Esophagus muscularis mucosa (tissue), 4 donors: ENCODE measurements around the gene ABI3BP. TPM values are rescaled to one million over a fixed set of nuclear protein-coding genes. Genes with fewer than 3 reads are reported as not detected.

Experiments used
- DNase-seq: peaks from one replicate; pipeline ENCODE4 v3.0.0-alpha.2; 2017; ENCODE audit errors: extremely low spot score
- H3K27ac ChIP-seq, 4 donors: fragments of 200-600 bp; sonication (generic); replicated peaks in 1 of 4; 1 replicate in 3 of 4; 2 replicates in 1 of 4; pipeline ENCODE4 v1.5.1; 2016 to 2019; ENCODE audit warnings: mild to moderate bottlenecking in 1 of 4
- H3K27me3 ChIP-seq, 4 donors: fragments of 200-600 bp; sonication (generic); one replicate each; pipeline versions ENCODE4 v1.5.1 to v1.6.0; 2016 to 2019
- H3K36me3 ChIP-seq, 4 donors: fragments of 200-600 bp; sonication (generic); one replicate each; pipeline ENCODE4 v1.5.1; 2016 to 2019
- H3K4me1 ChIP-seq, 4 donors: fragments of 200-600 bp; sonication (generic); one replicate each; pipeline ENCODE4 v1.5.1; 2016 to 2019
- H3K4me3 ChIP-seq, 4 donors: fragments of 200-600 bp; sonication (generic); 1 replicate in 2 of 4; 2 replicates in 2 of 4; pipeline ENCODE4 v1.5.1; 2016 to 2019; ENCODE audit warnings: mild to moderate bottlenecking in 4 of 4, moderate library complexity in 1 of 4
- H3K9me3 ChIP-seq, 4 donors: fragments of 200-600 bp; sonication (generic); 1 replicate in 3 of 4; 2 replicates in 1 of 4; pipeline ENCODE4 v1.5.1; 2016 to 2019
- EP300 ChIP-seq: sonication (generic); formaldehyde crosslinking; IDR thresholded peaks from one replicate; pipeline ENCODE4 v1.6.1; 2017; ENCODE audit warnings: antibody characterized with exemption
- POLR2A ChIP-seq: fragments of 450-650 bp; IDR thresholded peaks from one replicate; pipeline ENCODE4 v1.6.1; 2017; ENCODE audit warnings: antibody characterized with exemption, moderate library complexity, mild to moderate bottlenecking, low read depth
- POLR2AphosphoS5 ChIP-seq, 2 donors: sonication (generic); formaldehyde crosslinking; IDR thresholded peaks; one replicate each; pipeline ENCODE4 v1.6.1; 2017; ENCODE audit warnings: antibody characterized with exemption in 2 of 2
- WGBS: methylation state at CpG from one replicate; pipeline ENCODE4 v1.1.5; 2018; 5-methylcytosine and 5-hydroxymethylcytosine counted together
- intact Hi-C: fragments of 100-400 bp; cut with DNase I; formaldehyde crosslinking; loops from one replicate; pipeline ENCODE4 v1.15.1; 2023
- total RNA-seq, 4 donors: library from RNA; depleted of rRNA; stranded (reverse); fragments of >200 nt; gene quantifications; one replicate each; pipeline versions ENCODE4 v1.1.0 to v1.2.1, GENCODE V29; 2016
- TF ChIP-seq, protein P1 (sequence below), 3 experiments: fragments of 200-600 bp in 2 of 3; fragments of 450-650 bp in 1 of 3; sonication (generic) in 2 of 3; IDR thresholded peaks; one replicate each; pipeline ENCODE4 v1.5.1; 2017 to 2019; ENCODE audit warnings: antibody characterized with exemption in 3 of 3, mild to moderate bottlenecking in 2 of 3, moderate library complexity in 1 of 3

Gene ABI3BP
- total RNA-seq, 4 donors from 2014 or later, result 25.7 to 67.3 (median 61.5) TPM

DNA sequence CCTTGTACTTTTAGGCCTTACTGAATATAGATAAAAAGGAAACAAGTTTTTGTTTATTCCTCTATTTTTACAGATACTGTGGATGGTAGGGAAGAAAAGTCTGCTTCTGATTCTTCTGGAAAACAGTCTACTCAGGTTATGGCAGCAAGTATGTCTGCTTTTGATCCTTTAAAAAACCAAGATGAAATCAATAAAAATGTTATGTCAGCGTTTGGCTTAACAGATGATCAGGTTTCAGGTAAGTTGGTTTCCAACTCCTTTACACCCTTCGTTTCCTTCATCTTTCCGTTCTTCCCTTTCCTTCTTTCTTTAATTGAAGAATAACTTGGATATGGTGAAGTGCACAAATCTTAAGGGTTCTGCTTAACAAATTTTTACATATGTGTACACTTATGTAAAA lies 260.8 kb downstream of the ABI3BP start:
- Histone ChIP-seq H3K27ac (no peak overlapping the region), H3K36me3 (peaks cover 14 to 65% (median 37%) of the 10 kb centered on the region in 4 donors), H3K4me3 (no peak overlapping the region), H3K9me3 (no peaks in the 10 kb centered on the region), H3K27me3 (no peaks in the 10 kb centered on the region), H3K4me1 (peaks cover 4 to 19% (median 12%) of the 10 kb centered on the region in 4 donors)
- DNase-seq, result no peak
- WGBS, result 91% methylated on average over 3 of the region's 3 CpGs
- intact Hi-C loops, result no loop called here
- TF ChIP-seq EP300 (no peak), POLR2A (no peak), POLR2AphosphoS5 (IDR thresholded peaks at IDR 0.05) (no peak)
- TF ChIP-seq, protein P1, sequence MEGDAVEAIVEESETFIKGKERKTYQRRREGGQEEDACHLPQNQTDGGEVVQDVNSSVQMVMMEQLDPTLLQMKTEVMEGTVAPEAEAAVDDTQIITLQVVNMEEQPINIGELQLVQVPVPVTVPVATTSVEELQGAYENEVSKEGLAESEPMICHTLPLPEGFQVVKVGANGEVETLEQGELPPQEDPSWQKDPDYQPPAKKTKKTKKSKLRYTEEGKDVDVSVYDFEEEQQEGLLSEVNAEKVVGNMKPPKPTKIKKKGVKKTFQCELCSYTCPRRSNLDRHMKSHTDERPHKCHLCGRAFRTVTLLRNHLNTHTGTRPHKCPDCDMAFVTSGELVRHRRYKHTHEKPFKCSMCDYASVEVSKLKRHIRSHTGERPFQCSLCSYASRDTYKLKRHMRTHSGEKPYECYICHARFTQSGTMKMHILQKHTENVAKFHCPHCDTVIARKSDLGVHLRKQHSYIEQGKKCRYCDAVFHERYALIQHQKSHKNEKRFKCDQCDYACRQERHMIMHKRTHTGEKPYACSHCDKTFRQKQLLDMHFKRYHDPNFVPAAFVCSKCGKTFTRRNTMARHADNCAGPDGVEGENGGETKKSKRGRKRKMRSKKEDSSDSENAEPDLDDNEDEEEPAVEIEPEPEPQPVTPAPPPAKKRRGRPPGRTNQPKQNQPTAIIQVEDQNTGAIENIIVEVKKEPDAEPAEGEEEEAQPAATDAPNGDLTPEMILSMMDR (IDR thresholded peaks at IDR 0.05), result no peak

- H3K36me3 ChIP-seq, result peaks cover 9 to 54% (median 32%) of the 10 kb centered on the region in 4 donors
These were observed 262.7 kb downstream of the ABI3BP start for GRCh38 chr3:100730524-100730923.

GRCh38 chr3:100726706-100727105 lies 266.5 kb downstream of the ABI3BP start:
- H3K27me3 ChIP-seq, result no peaks in the 10 kb centered on the region
- H3K36me3 ChIP-seq, result peaks cover 7 to 53% (median 32%) of the 10 kb centered on the region in 4 donors
- H3K27ac ChIP-seq, result no peak overlapping the region
- TF ChIP-seq EP300 (no peak), POLR2AphosphoS5 (IDR thresholded peaks at IDR 0.05) (no peak), POLR2A (no peak)
- TF ChIP-seq, protein P1 (IDR thresholded peaks at IDR 0.05), result no peak
- no peaks in the 10 kb centered on the region for H3K9me3 ChIP-seq
- WGBS, result 81% methylated on average over 1 of the region's 1 CpG
- no peak for DNase-seq
- no peak overlapping the region for H3K4me3 ChIP-seq
- intact Hi-C loops, result no loop called here
- peaks cover 8 to 30% (median 19%) of the 10 kb centered on the region in 4 donors for H3K4me1 ChIP-seq

More at GRCh38 chr3:100730524-100730923, 262.7 kb downstream of the ABI3BP start:
- no peak overlapping the region for H3K4me3 ChIP-seq
- TF ChIP-seq POLR2A (no peak), EP300 (no peak), POLR2AphosphoS5 (IDR thresholded peaks at IDR 0.05) (no peak)
- TF ChIP-seq, protein P1 (IDR thresholded peaks at IDR 0.05), result no peak
- no peak for DNase-seq
- WGBS, result 71% methylated on average over 3 of the region's 3 CpGs
- H3K9me3 ChIP-seq, result no peaks in the 10 kb centered on the region
- H3K27ac ChIP-seq, result no peak overlapping the region
- H3K4me1 ChIP-seq, result peaks cover 8 to 30% (median 25%) of the 10 kb centered on the region in 4 donors
- H3K27me3 ChIP-seq, result no peaks in the 10 kb centered on the region
- intact Hi-C loops, result no loop called here

GRCh38 chr3:100725935-100726513 lies 267.2 kb downstream of the ABI3BP start:
- TF ChIP-seq POLR2AphosphoS5 (IDR thresholded peaks at IDR 0.05) (no peak), POLR2A (no peak), EP300 (no peak)
- TF ChIP-seq, protein P1 (IDR thresholded peaks at IDR 0.05), result no peak
- DNase-seq, result no peak
- Histone ChIP-seq H3K27me3 (no peaks in the 10 kb centered on the region), H3K36me3 (peaks cover 11 to 60% (median 35%) of the 10 kb centered on the region in 4 donors), H3K4me1 (peaks cover 8 to 28% (median 19%) of the 10 kb centered on the region in 4 donors), H3K4me3 (no peak overlapping the region), H3K27ac (no peak overlapping the region), H3K9me3 (no peaks in the 10 kb centered on the region)
- 98% methylated on average over 3 of the region's 3 CpGs for WGBS
- intact Hi-C loops, result no loop called here

DNA sequence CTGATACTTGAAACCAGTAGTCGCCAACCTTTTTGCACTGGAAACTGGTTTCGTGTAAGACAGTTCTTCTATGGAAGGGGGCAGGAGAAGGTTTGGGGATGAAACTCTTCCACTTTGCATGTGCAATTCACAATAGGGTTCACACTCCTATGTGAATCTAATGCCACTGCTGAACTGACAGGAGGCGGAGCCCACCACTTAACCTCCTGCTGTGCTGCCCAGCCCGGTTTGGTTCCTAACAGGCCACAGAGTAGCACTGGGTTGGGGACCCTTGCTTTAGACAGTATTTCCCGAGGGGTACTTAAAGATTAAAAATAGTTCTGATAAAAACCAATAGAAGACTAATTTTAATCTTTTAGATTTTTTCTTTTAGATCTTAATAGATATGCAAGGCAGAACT lies 272.8 kb downstream of the ABI3BP start:
- intact Hi-C loops, result no loop called here
- Histone ChIP-seq H3K36me3 (peaks cover 10 to 63% (median 34%) of the 10 kb centered on the region in 4 donors), H3K9me3 (no peaks in the 10 kb centered on the region), H3K27ac (no peak overlapping the region), H3K4me3 (no peak overlapping the region), H3K4me1 (peaks cover 7 to 32% (median 24%) of the 10 kb centered on the region in 4 donors), H3K27me3 (no peaks in the 10 kb centered on the region)
- DNase-seq, result no peak
- no peak for TF ChIP-seq POLR2AphosphoS5 (IDR thresholded peaks at IDR 0.05)
- no peak for TF ChIP-seq EP300
- TF ChIP-seq POLR2A, result no peak
- TF ChIP-seq, protein P1 (IDR thresholded peaks at IDR 0.05), result no peak
- 79% methylated on average over 5 of the region's 5 CpGs for WGBS
